ENCODE measurements around the gene TYW1B.
"Not testable (repeated sequence)": the region's sequence is repeated elsewhere in the genome, so short reads cannot be mapped to it uniquely, and the experiment has no call there.

DNA sequence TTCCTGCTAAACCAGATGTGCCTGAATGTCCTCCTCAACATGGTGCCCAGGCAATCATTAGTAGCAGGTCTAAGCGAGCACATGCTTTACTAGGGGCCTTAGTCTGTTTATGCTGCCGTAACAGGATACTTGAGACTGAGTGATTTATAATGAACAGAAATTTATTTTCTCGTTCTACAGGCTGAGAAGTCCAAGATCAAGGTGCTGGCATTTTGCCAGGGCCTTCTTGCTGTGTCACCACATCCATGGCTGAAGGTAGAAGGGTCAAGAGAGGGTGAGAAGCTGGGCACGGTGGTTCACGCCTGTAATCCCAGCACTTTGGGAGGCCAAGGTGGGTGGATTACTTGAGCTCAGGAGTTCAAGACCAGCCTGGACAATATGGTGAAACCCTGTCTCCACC, 273.6 kb downstream of the TYW1B start:
- TF ChIP-seq ZNF274 (IDR thresholded peaks at IDR 0.05; ENCODE audit: low read depth, low read length); SUZ12 (IDR thresholded peaks at IDR 0.05; ENCODE audit: extremely low read depth, insufficient read depth, insufficient read length): not testable (repeated sequence)
